Astrocyte of the spinal cord (primary cell): ENCODE measurements around the gene DDX51.

Experiments
- DNase-seq: peaks from one replicate; pipeline ENCODE4 v3.0.0; 2011; ENCODE audit warnings: low read depth, low spot score
- H3K4me3 ChIP-seq: 2 replicates; pipeline ENCODE4 v1.5.1; 2011; ENCODE audit warnings: low read depth, mild to moderate bottlenecking, low read length, moderate library complexity
- in situ Hi-C: cut with HindIII; loops from 2 replicates; pipeline ENCODE4 v1.10.0; 2017; ENCODE audit warnings: low sequenced_read_pairs
- TF ChIP-seq, protein P1 (sequence below): IDR thresholded peaks from 2 replicates; pipeline ENCODE4 v1.5.1; 2012; ENCODE audit warnings: low read depth, mild to moderate bottlenecking, low read length, inconsistent platforms

Gene DDX51

DNA sequence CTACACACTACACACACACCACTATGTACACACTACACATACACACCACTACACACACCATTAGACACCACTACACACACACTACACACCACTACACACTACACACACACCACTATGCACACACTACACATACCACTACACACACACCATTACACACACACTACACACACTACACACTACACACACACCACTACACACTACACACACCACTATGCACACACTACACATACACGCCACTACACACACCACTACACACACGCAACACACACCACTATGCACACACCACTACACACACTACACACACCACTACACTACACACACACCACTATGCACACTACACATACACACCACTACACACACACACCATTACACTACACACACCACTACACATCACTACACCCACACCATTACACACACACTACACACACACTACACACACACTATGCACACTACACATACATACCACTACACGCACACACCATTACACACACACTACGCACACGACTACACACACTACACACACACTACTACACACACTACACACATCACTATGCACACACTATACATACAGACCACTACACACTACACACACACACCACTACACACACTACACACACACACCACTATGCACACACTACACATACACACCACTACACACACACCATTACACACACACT lies 13.8 kb upstream of the DDX51 start:
- no peak for DNase-seq
- H3K4me3 ChIP-seq: no peak overlapping the region
- TF ChIP-seq, protein P1, sequence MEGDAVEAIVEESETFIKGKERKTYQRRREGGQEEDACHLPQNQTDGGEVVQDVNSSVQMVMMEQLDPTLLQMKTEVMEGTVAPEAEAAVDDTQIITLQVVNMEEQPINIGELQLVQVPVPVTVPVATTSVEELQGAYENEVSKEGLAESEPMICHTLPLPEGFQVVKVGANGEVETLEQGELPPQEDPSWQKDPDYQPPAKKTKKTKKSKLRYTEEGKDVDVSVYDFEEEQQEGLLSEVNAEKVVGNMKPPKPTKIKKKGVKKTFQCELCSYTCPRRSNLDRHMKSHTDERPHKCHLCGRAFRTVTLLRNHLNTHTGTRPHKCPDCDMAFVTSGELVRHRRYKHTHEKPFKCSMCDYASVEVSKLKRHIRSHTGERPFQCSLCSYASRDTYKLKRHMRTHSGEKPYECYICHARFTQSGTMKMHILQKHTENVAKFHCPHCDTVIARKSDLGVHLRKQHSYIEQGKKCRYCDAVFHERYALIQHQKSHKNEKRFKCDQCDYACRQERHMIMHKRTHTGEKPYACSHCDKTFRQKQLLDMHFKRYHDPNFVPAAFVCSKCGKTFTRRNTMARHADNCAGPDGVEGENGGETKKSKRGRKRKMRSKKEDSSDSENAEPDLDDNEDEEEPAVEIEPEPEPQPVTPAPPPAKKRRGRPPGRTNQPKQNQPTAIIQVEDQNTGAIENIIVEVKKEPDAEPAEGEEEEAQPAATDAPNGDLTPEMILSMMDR: no peak
- in situ Hi-C loops: no loop called here

DNA sequence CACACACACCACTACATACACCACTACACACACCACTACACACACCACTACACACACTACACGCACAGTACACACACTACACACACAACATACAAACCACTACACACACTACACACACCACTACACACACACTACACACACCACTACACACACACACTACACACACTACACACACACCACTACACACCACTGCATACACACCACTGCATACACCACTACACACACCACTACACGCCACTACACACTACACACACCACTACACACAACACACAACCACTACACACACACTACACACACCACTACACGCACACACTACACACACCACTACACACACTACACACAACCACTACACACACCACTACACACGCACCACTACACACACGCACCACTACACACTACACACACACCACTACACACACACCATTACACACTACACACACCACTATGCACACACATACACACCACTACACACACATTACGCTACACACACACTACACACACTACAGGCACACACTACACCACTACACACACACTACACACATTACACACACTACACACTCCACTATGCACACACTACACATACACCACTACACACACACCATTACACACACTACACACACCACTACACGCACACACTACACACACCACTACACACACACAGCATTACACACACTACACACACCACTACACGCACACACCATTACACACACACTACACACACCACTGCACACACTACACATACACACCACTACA lies 12.6 kb upstream of the DDX51 start:
- no peak overlapping the region for H3K4me3 ChIP-seq
- no peak for DNase-seq
- in situ Hi-C loops: no loop called here
- TF ChIP-seq, protein P1: no peak

DNA sequence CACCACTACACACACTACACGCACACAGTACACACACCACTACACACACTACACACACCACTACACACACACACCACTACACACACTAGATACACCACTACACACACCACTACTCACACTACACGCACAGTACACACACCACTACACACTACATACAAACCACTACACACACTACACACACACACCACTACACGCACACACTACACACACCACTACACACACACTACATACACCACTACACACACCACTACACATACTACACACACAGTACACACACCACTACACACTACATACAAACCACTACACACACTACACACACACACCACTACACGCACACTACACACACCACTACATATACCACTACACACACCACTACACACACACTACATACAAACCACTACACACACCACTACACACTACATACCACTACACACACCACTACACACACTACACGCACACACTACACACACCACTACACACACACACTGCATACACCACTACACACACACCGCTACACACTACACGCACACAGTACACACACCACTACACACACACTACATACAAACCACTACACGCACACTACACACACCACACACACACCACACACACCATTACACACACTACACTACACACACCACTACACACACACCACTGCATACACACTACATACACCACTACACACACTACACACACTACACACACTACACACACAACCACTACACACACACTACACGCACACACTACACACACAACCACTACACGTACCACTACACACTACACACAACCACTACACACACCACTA lies 11.9 kb upstream of the DDX51 start:
- DNase-seq: no peak
- H3K4me3 ChIP-seq: no peak overlapping the region
- TF ChIP-seq, protein P1: no peak
- in situ Hi-C loops: no loop called here

DNA sequence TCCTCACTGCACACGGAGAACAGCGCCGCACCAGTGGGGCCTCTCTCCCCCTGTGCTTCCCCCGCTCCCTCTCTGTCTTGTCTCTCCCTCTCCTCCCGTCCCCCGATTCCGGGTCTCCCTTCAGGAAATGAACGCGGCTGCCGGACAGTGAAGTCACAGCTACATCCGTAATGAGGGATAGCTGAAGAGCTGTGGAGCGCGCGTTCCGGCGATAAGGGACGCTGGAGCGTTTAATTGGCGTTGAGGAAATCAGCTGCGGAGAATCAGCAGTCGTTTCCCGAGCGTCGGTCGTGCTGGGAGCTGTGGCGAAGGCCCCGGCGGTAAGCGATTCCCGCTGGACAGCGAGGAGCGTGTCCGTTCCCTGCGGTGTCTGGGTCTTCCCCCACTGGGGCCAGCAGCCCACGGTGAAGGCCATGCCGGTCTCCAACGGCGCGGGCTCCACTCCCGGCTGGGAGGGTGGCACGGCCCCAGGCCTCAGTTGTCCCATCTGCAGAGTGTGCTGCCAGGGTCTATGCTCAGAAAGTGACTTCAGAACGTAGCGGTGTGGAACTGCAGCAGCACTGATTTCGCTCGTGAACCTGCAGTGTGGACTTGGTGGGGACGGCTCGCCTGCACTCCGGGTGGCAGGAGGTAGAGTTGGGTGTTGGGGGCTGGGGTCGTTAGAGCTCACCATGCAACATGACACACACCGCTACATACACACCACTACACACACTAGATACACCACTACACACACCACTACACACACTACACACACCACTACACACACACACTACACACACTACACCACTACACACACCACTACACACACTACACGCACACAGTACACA lies 11.0 kb upstream of the DDX51 start:
- DNase-seq: no peak
- no peak overlapping the region for H3K4me3 ChIP-seq
- in situ Hi-C loops: no loop called here
- TF ChIP-seq, protein P1: no peak

DNA sequence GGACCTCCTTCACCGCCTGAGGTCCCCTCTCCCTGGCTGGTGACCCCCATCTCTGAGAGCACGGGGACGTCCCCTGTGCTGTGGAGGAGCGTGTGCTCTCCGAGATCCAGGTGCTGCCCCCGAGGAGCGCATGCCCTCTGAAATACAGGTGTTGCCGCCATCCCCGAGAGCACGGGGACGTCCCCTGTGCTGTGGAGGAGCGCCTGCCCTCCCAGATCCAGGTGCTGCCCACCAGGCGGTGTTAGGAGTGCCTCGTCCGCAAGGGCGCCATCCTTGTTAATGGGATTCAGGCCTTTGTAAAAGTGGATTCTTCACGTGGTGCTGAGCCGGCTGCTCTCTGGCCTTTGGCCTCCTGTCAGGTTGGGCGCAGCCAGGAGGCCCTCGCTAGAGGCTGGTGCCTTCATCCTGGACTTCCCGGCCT lies 10.2 kb upstream of the DDX51 start:
- in situ Hi-C loops: no loop called here
- no peak overlapping the region for H3K4me3 ChIP-seq
- TF ChIP-seq, protein P1: no peak
- DNase-seq: no peak
